Ascending aorta (tissue), 2 donors: Measurements from ENCODE around the gene MPHOSPH9. TPM values are rescaled to one million over a fixed set of nuclear protein-coding genes. Genes with fewer than 3 reads are reported as not detected.

ENCODE experiments used
- DNase-seq, 2 donors: peaks; one replicate each; pipeline ENCODE4 v3.0.0-alpha.2; 2019; ENCODE audit warnings: low spot score in 2 of 2
- H3K27ac ChIP-seq, 2 donors: fragments of 200-600 bp; sonication (generic); one replicate each; pipeline ENCODE4 v1.5.1; 2016 to 2017; ENCODE audit warnings: mild to moderate bottlenecking in 1 of 2
- H3K27me3 ChIP-seq: fragments of 200-600 bp; sonication (generic); one replicate; pipeline ENCODE4 v1.5.1; 2017
- H3K36me3 ChIP-seq, 2 donors: fragments of 200-600 bp; sonication (generic); one replicate each; pipeline ENCODE4 v1.5.1; 2016
- H3K4me1 ChIP-seq, 2 donors: fragments of 200-600 bp; sonication (generic); one replicate each; pipeline ENCODE4 v1.5.1; 2016 to 2017; ENCODE audit warnings: mild to moderate bottlenecking in 1 of 2
- H3K4me3 ChIP-seq, 2 donors: fragments of 200-600 bp; sonication (generic); one replicate each; pipeline ENCODE4 v1.5.1; 2016 to 2017; ENCODE audit warnings: mild to moderate bottlenecking in 1 of 2
- H3K9me3 ChIP-seq, 2 donors: fragments of 200-600 bp; sonication (generic); one replicate each; pipeline ENCODE4 v1.5.1; 2016
- CTCF ChIP-seq, 3 experiments: fragments of 200-600 bp in 2 of 3; fragments of 450-650 bp in 1 of 3; sonication (generic) in 2 of 3; IDR thresholded peaks; one replicate each; pipeline ENCODE4 v1.5.1; 2016 to 2019; ENCODE audit warnings: antibody characterized with exemption in 3 of 3, mild to moderate bottlenecking in 1 of 3, moderate library complexity in 1 of 3
- intact Hi-C: fragments of 100-400 bp; cut with DNase I; formaldehyde crosslinking; loops from one replicate; pipeline ENCODE4 v1.15.1; 2023
- total RNA-seq: library from RNA; depleted of rRNA; stranded (reverse); fragments of >200 nt; gene quantifications from one replicate; pipeline ENCODE4 v1.1.0, GENCODE V29; 2016

Gene MPHOSPH9
- total RNA-seq, 1 donor from 2014 or later = 21.6 TPM

- Histone ChIP-seq H3K9me3 (no peaks in the 10 kb centered on the region), H3K27ac (peak overlapping the region; percentile 43 to 68), H3K36me3 (no peaks in the 10 kb centered on the region), H3K4me3 (no peak overlapping the region), H3K4me1 (peaks cover 11 to 14% of the 10 kb centered on the region in 2 donors), H3K27me3 (no peaks in the 10 kb centered on the region)
- intact Hi-C loops = loop anchor here (5.0 kb wide), 1 partner anchor 67 kb away; no protein-coding TSS in a partner anchor
- no peak for TF ChIP-seq CTCF (IDR thresholded peaks at IDR 0.05)
- DNase-seq = no peak
These were observed 123.6 kb downstream of the MPHOSPH9 start for GRCh38 chr12:123109319-123109772.

- intact Hi-C loops = loop anchor here (5.0 kb wide), 1 partner anchor 66 kb away; no protein-coding TSS in a partner anchor
- no peaks in the 10 kb centered on the region for H3K36me3 ChIP-seq
- no peaks in the 10 kb centered on the region for H3K9me3 ChIP-seq
- peaks cover 9 to 11% of the 10 kb centered on the region in 2 donors for H3K4me1 ChIP-seq
- no peak overlapping the region for H3K4me3 ChIP-seq
- no peak for DNase-seq
- TF ChIP-seq CTCF (IDR thresholded peaks at IDR 0.05) = no peak
- peak overlapping the region in 1 of 2 donors; percentile 68 for H3K27ac ChIP-seq
- H3K27me3 ChIP-seq = no peaks in the 10 kb centered on the region
These were observed 124.3 kb downstream of the MPHOSPH9 start for GRCh38 chr12:123108682-123109066.

GRCh38 chr12:123107926-123108681 is 124.8 kb downstream of the MPHOSPH9 start:
- no peaks in the 10 kb centered on the region for H3K36me3 ChIP-seq
- DNase-seq = no peak

GRCh38 chr12:123106640-123107359 is 126.1 kb downstream of the MPHOSPH9 start:
- no peak for TF ChIP-seq CTCF (IDR thresholded peaks at IDR 0.05)
- Histone ChIP-seq H3K4me1 (peaks cover 7 to 11% of the 10 kb centered on the region in 2 donors), H3K9me3 (no peaks in the 10 kb centered on the region), H3K27ac (no peak overlapping the region), H3K4me3 (no peak overlapping the region), H3K36me3 (no peaks in the 10 kb centered on the region), H3K27me3 (no peaks in the 10 kb centered on the region)
- no peak for DNase-seq
- intact Hi-C loops = loop anchor here (5.0 kb wide), 1 partner anchor 64 kb away; no protein-coding TSS in a partner anchor

More at GRCh38 chr12:123107926-123108681, 124.8 kb downstream of the MPHOSPH9 start:
- TF ChIP-seq CTCF (IDR thresholded peaks at IDR 0.05) = no peak
- Histone ChIP-seq H3K27me3 (no peaks in the 10 kb centered on the region), H3K4me3 (no peak overlapping the region), H3K9me3 (no peaks in the 10 kb centered on the region), H3K27ac (no peak overlapping the region), H3K4me1 (peaks cover 8 to 11% of the 10 kb centered on the region in 2 donors)
- intact Hi-C loops = loop anchor here (5.0 kb wide), 1 partner anchor 66 kb away; no protein-coding TSS in a partner anchor

GRCh38 chr12:123105211-123105826 is 127.6 kb downstream of the MPHOSPH9 start:
- H3K27ac ChIP-seq = no peak overlapping the region
- no peak for TF ChIP-seq CTCF (IDR thresholded peaks at IDR 0.05)

More at GRCh38 chr12:123105211-123105826, 127.6 kb downstream of the MPHOSPH9 start:
- Histone ChIP-seq H3K4me1 (peaks cover 7 to 11% of the 10 kb centered on the region in 2 donors), H3K4me3 (no peak overlapping the region), H3K36me3 (no peaks in the 10 kb centered on the region), H3K27me3 (no peaks in the 10 kb centered on the region), H3K9me3 (no peaks in the 10 kb centered on the region)
- DNase-seq = no peak
- intact Hi-C loops = loop anchor here (5.0 kb wide), 1 partner anchor 63 kb away; no protein-coding TSS in a partner anchor
